Progenitor cell of endocrine pancreas (in vitro differentiated cells): Measurements from ENCODE around the gene PKDCC. TPM values are rescaled to one million over a fixed set of nuclear protein-coding genes. Genes with fewer than 3 reads are reported as not detected.
A peak's percentile ranks its signal among the peaks of the same experiment; 100 is the strongest.

Experiments
- DNase-seq: peaks from one replicate; pipeline ENCODE4 v3.0.0; 2021; ENCODE audit warnings: low spot score; ENCODE audit not compliant: unreplicated experiment
- H3K27ac Mint-ChIP-seq: 2 replicates; pipeline ENCODE4 v1.8.0; 2021; ENCODE audit warnings: mild to moderate bottlenecking, moderate library complexity, mixed read lengths
- H3K27me3 Mint-ChIP-seq: 2 replicates; pipeline ENCODE4 v1.8.0; 2021; ENCODE audit warnings: mixed read lengths
- H3K36me3 Mint-ChIP-seq: 2 replicates; pipeline ENCODE4 v1.8.0; 2022; ENCODE audit warnings: mixed read lengths; ENCODE audit not compliant: insufficient read depth
- H3K4me1 Mint-ChIP-seq: 2 replicates; pipeline ENCODE4 v1.8.0; 2021; ENCODE audit warnings: low read depth, mixed read lengths
- H3K4me3 Mint-ChIP-seq: 2 replicates; pipeline ENCODE4 v1.8.0; 2021; ENCODE audit warnings: low read depth, mild to moderate bottlenecking, moderate library complexity, mixed read lengths
- H3K9me3 Mint-ChIP-seq: 2 replicates; pipeline ENCODE4 v1.8.0; 2021; ENCODE audit warnings: low read depth, mixed read lengths
- CTCF ChIP-seq: fragments of 200-600 bp; sonication (generic); IDR thresholded peaks from one replicate; pipeline ENCODE4 v1.5.0; 2021; ENCODE audit warnings: antibody characterized with exemption, mild to moderate bottlenecking; ENCODE audit not compliant: unreplicated experiment
- total RNA-seq: library from RNA; stranded (reverse); gene quantifications from 2 replicates; pipeline ENCODE4 v1.2.1, GENCODE V29; 2021

PKDCC gene
- total RNA-seq, 1 donor from 2014 or later, result 335 TPM

- no peak overlapping the region for H3K27ac Mint-ChIP-seq
- H3K4me1 Mint-ChIP-seq, result peaks cover 20% of the 10 kb centered on the region
- no peak for DNase-seq
- no peak overlapping the region for H3K4me3 Mint-ChIP-seq
- no peaks in the 10 kb centered on the region for H3K36me3 Mint-ChIP-seq
- peaks cover 7% of the 10 kb centered on the region for H3K27me3 Mint-ChIP-seq
- H3K9me3 Mint-ChIP-seq, result no peaks in the 10 kb centered on the region
- no peak for TF ChIP-seq CTCF
These were observed 38.1 kb downstream of the PKDCC start for GRCh38 chr2:42085706-42086487.

- Mint-ChIP-seq H3K4me3 (no peak overlapping the region), H3K36me3 (no peaks in the 10 kb centered on the region), H3K27me3 (peaks cover 7% of the 10 kb centered on the region), H3K9me3 (no peaks in the 10 kb centered on the region), H3K27ac (no peak overlapping the region), H3K4me1 (peaks cover 21% of the 10 kb centered on the region)
- TF ChIP-seq CTCF, result peak; percentile 88
- peak; percentile 33 for DNase-seq
These were observed 38.7 kb downstream of the PKDCC start for GRCh38 chr2:42086500-42086953.

- Mint-ChIP-seq H3K4me1 (peaks cover 29% of the 10 kb centered on the region), H3K27ac (no peak overlapping the region), H3K9me3 (no peaks in the 10 kb centered on the region), H3K27me3 (peaks cover 7% of the 10 kb centered on the region), H3K4me3 (no peak overlapping the region), H3K36me3 (no peaks in the 10 kb centered on the region)
- no peak for DNase-seq
- no peak for TF ChIP-seq CTCF
These were observed 39.5 kb downstream of the PKDCC start for GRCh38 chr2:42087137-42087856.

GRCh38 chr2:42087857-42088195 is 40.0 kb downstream of the PKDCC start:
- H3K27me3 Mint-ChIP-seq, result peaks cover 7% of the 10 kb centered on the region
- DNase-seq, result no peak
- H3K9me3 Mint-ChIP-seq, result no peaks in the 10 kb centered on the region
- peaks cover 33% of the 10 kb centered on the region for H3K4me1 Mint-ChIP-seq
- no peaks in the 10 kb centered on the region for H3K36me3 Mint-ChIP-seq
- TF ChIP-seq CTCF, result no peak
- H3K4me3 Mint-ChIP-seq, result no peak overlapping the region
- H3K27ac Mint-ChIP-seq, result no peak overlapping the region

GRCh38 chr2:42089340-42089925 is 41.6 kb downstream of the PKDCC start:
- H3K27me3 Mint-ChIP-seq, result peaks cover 7% of the 10 kb centered on the region

More at GRCh38 chr2:42089340-42089925, 41.6 kb downstream of the PKDCC start:
- H3K4me3 Mint-ChIP-seq, result no peak overlapping the region
- H3K36me3 Mint-ChIP-seq, result no peaks in the 10 kb centered on the region
- peak; percentile 65 for TF ChIP-seq CTCF
- no peaks in the 10 kb centered on the region for H3K9me3 Mint-ChIP-seq
- no peak for DNase-seq
- no peak overlapping the region for H3K27ac Mint-ChIP-seq
- H3K4me1 Mint-ChIP-seq, result peaks cover 27% of the 10 kb centered on the region
